Thyroid gland (tissue), 4 donors: ENCODE measurements around the gene N4BP2L2.

Experiments
- CTCF ChIP-seq, 6 experiments: fragments of 200-600 bp in 3 of 6; fragments of 450-650 bp in 3 of 6; sonication (generic) in 3 of 6; IDR thresholded peaks; one replicate each; pipeline ENCODE4 v1.5.1; 2016 to 2019; ENCODE audit warnings: antibody characterized with exemption in 6 of 6, mild to moderate bottlenecking in 2 of 6, inconsistent platforms in 1 of 6, moderate library complexity in 1 of 6
- POLR2A ChIP-seq, 2 donors: fragments of 450-650 bp; IDR thresholded peaks; one replicate each; pipeline ENCODE4 v1.6.1; 2017; ENCODE audit warnings: antibody characterized with exemption in 2 of 2, mild to moderate bottlenecking in 2 of 2, moderate library complexity in 1 of 2

DNA sequence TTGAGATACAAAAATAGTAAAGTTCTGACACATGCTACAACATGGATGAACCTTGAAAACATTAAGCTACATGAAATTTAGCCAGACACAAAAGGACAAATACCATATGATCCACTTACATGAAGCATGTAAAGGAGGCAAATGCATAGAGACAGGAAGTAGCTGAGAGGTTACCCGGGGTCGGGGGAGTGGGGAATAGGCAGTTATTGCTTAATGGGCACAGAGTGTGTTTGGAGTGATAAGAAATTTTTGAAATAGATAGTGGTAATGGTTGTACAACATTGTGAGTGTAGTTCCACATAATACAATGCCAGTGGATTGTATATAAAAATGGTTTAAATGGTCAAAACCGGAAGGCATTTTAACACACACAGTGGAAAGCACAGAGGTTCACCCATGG is 115.0 kb downstream of the N4BP2L2 start:
- TF ChIP-seq CTCF (IDR thresholded peaks at IDR 0.05) (no peak), POLR2A (IDR thresholded peaks at IDR 0.05) (no peak)
